Neural progenitor cell (in vitro differentiated cells): ENCODE results near the gene PHACTR1. TPM values are rescaled to one million over a fixed set of nuclear protein-coding genes. Genes with fewer than 3 reads are reported as not detected.

Experiments
- DNase-seq: peaks from one replicate; pipeline ENCODE4 v3.0.0-alpha.2; 2016; ENCODE audit warnings: low spot score
- H2AFZ ChIP-seq: fragments of 200-600 bp; sonication (generic); replicated peaks from 2 replicates; pipeline ENCODE4 v1.6.1; 2016; ENCODE audit warnings: antibody characterized with exemption
- H3F3A ChIP-seq: fragments of 200-600 bp; sonication (generic); 2 replicates; pipeline ENCODE4 v1.6.1; 2016; ENCODE audit warnings: antibody characterized with exemption, low read depth
- H3K27ac ChIP-seq: fragments of 200-600 bp; sonication (generic); 2 replicates; pipeline ENCODE4 v1.5.1; 2016; ENCODE audit warnings: mild to moderate bottlenecking
- H3K27me3 ChIP-seq: fragments of 200-600 bp; sonication (generic); 2 replicates; pipeline ENCODE4 v1.6.1; 2016; ENCODE audit warnings: mild to moderate bottlenecking, moderate library complexity
- H3K36me3 ChIP-seq: fragments of 200-600 bp; sonication (generic); 2 replicates; pipeline ENCODE4 v1.5.1; 2016
- H3K4me1 ChIP-seq: fragments of 200-600 bp; sonication (generic); 2 replicates; pipeline ENCODE4 v1.6.1; 2016; ENCODE audit warnings: mixed run types
- H3K4me2 ChIP-seq: fragments of 200-600 bp; sonication (generic); 2 replicates; pipeline ENCODE4 v1.6.1; 2016
- H3K4me3 ChIP-seq: fragments of 200-600 bp; sonication (generic); 2 replicates; pipeline ENCODE4 v1.5.1; 2016
- H3K79me2 ChIP-seq: fragments of 200-600 bp; sonication (generic); 2 replicates; pipeline ENCODE4 v1.6.1; 2016; ENCODE audit warnings: low read depth
- H3K9ac ChIP-seq: fragments of 200-600 bp; sonication (generic); 2 replicates; pipeline ENCODE4 v1.6.1; 2016
- H3K9me3 ChIP-seq: fragments of 200-600 bp; sonication (generic); 2 replicates; pipeline ENCODE4 v1.5.1; 2016; ENCODE audit warnings: low read depth
- H4K20me1 ChIP-seq: fragments of 200-600 bp; sonication (generic); 2 replicates; pipeline ENCODE4 v1.6.1; 2016; ENCODE audit warnings: low read depth
- H3K27ac Mint-ChIP-seq: 3 replicates; pipeline ENCODE4 v1.8.0; 2021; ENCODE audit warnings: mixed read lengths
- H3K27me3 Mint-ChIP-seq: 2 replicates; pipeline ENCODE4 v1.8.0; 2022; ENCODE audit warnings: low read depth, mild to moderate bottlenecking, inconsistent platforms, moderate library complexity, mixed read lengths; ENCODE audit not compliant: insufficient read depth
- H3K36me3 Mint-ChIP-seq: 3 replicates; pipeline ENCODE4 v1.8.0; 2021; ENCODE audit warnings: mixed read lengths
- H3K4me1 Mint-ChIP-seq: 3 replicates; pipeline ENCODE4 v1.8.0; 2021; ENCODE audit warnings: mixed read lengths
- H3K4me3 Mint-ChIP-seq: 3 replicates; pipeline ENCODE4 v1.8.0; 2021; ENCODE audit warnings: mild to moderate bottlenecking, moderate library complexity, mixed read lengths
- H3K9me3 Mint-ChIP-seq: 3 replicates; pipeline ENCODE4 v1.8.0; 2020; ENCODE audit warnings: mixed read lengths
- EZH2 ChIP-seq: fragments of 200-600 bp; sonication (generic); IDR thresholded peaks from 2 replicates; pipeline ENCODE4 v1.6.1; 2017; ENCODE audit warnings: antibody characterized with exemption, mild to moderate bottlenecking, moderate library complexity
- EZH2phosphoT487 ChIP-seq: fragments of 200-600 bp; sonication (generic); IDR thresholded peaks from 2 replicates; pipeline ENCODE4 v1.6.1; 2017; ENCODE audit warnings: antibody characterized with exemption
- total RNA-seq: library from RNA; depleted of rRNA; stranded (reverse); fragments of >200 nt; gene quantifications from 2 replicates; pipeline ENCODE4 v1.2.3, GENCODE V29; 2015; ENCODE audit warnings: low replicate concordance
- TF ChIP-seq, protein P1 (sequence below): fragments of 200-600 bp; sonication (generic); IDR thresholded peaks from 2 replicates; pipeline ENCODE4 v1.5.1; 2017; ENCODE audit warnings: antibody characterized with exemption, mild to moderate bottlenecking

PHACTR1 gene
- total RNA-seq, 1 donor from 2014 or later = 2.4 TPM

GRCh38 chr6:13076575-13076974 lies 360.0 kb downstream of the PHACTR1 start:
- no peak for TF ChIP-seq EZH2
- no peak for TF ChIP-seq EZH2phosphoT487
- TF ChIP-seq, protein P1, sequence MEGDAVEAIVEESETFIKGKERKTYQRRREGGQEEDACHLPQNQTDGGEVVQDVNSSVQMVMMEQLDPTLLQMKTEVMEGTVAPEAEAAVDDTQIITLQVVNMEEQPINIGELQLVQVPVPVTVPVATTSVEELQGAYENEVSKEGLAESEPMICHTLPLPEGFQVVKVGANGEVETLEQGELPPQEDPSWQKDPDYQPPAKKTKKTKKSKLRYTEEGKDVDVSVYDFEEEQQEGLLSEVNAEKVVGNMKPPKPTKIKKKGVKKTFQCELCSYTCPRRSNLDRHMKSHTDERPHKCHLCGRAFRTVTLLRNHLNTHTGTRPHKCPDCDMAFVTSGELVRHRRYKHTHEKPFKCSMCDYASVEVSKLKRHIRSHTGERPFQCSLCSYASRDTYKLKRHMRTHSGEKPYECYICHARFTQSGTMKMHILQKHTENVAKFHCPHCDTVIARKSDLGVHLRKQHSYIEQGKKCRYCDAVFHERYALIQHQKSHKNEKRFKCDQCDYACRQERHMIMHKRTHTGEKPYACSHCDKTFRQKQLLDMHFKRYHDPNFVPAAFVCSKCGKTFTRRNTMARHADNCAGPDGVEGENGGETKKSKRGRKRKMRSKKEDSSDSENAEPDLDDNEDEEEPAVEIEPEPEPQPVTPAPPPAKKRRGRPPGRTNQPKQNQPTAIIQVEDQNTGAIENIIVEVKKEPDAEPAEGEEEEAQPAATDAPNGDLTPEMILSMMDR = no peak
- Mint-ChIP-seq H3K4me3 (no peak overlapping the region), H3K27ac (peak overlapping the region; percentile 17), H3K9me3 (no peaks in the 10 kb centered on the region), H3K27me3 (no peaks in the 10 kb centered on the region), H3K4me1 (peaks cover 13% of the 10 kb centered on the region), H3K36me3 (no peaks in the 10 kb centered on the region)
- no peak overlapping the region for H2AFZ ChIP-seq
- H3K79me2 ChIP-seq = no peaks in the 10 kb centered on the region
- H4K20me1 ChIP-seq = no peaks in the 10 kb centered on the region
- no peaks in the 10 kb centered on the region for H3K36me3 ChIP-seq
- no peak overlapping the region for H3K4me3 ChIP-seq
- H3K4me1 ChIP-seq = peaks cover 13% of the 10 kb centered on the region
- H3F3A ChIP-seq = no peaks in the 10 kb centered on the region
- H3K27ac ChIP-seq = no peak overlapping the region
- no peak overlapping the region for H3K9ac ChIP-seq
- H3K9me3 ChIP-seq = no peaks in the 10 kb centered on the region
- peak overlapping the region; percentile 36 for H3K4me2 ChIP-seq
- DNase-seq = peak; percentile 12
- no peaks in the 10 kb centered on the region for H3K27me3 ChIP-seq

- no peaks in the 10 kb centered on the region for H3F3A ChIP-seq
- peaks cover 13% of the 10 kb centered on the region for H3K4me1 ChIP-seq
- TF ChIP-seq EZH2phosphoT487 (no peak), EZH2 (no peak)
- TF ChIP-seq, protein P1 = no peak
- H3K4me3 Mint-ChIP-seq = no peak overlapping the region
- no peaks in the 10 kb centered on the region for H3K9me3 Mint-ChIP-seq
- no peaks in the 10 kb centered on the region for H3K27me3 Mint-ChIP-seq
- no peak overlapping the region for H2AFZ ChIP-seq
- no peaks in the 10 kb centered on the region for H3K9me3 ChIP-seq
- no peaks in the 10 kb centered on the region for H4K20me1 ChIP-seq
- H3K79me2 ChIP-seq = no peaks in the 10 kb centered on the region
- no peak for DNase-seq
- H3K36me3 ChIP-seq = no peaks in the 10 kb centered on the region
- H3K4me3 ChIP-seq = no peak overlapping the region
- no peaks in the 10 kb centered on the region for H3K27me3 ChIP-seq
- H3K9ac ChIP-seq = no peak overlapping the region
- no peaks in the 10 kb centered on the region for H3K36me3 Mint-ChIP-seq
- H3K27ac Mint-ChIP-seq = no peak overlapping the region
- no peak overlapping the region for H3K27ac ChIP-seq
- H3K4me1 Mint-ChIP-seq = peaks cover 13% of the 10 kb centered on the region
- H3K4me2 ChIP-seq = no peak overlapping the region
Measured at GRCh38 chr6:13077117-13077516, 360.6 kb downstream of the PHACTR1 start.

DNA sequence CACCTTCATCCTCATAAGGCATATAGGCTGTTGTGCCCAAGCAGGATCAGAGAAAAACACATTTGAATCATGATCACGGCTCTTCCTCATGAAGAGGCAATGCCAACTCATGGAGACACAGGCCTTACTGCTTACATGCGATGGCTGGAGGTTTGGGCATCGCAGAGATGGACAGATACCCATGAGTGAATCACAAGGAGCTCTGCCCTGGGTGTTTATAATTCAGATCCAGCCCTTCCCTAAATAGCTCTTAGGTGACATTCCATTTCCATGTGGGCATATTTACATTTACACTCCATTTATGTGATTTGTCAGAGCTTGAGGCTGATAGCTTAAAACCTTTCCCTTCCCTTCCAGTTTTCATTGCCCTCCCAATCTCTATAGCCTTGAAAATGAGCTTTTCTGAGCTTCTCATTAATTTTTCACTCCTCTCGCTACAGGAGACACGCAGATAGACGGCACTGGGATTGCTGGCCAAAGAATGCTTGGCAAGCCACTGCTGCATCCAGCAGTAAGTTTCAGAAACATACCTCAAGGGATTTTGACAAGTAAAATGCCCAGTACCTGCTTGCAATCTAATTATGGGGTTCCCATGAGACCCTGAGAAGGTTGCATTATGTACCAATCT lies 362.6 kb downstream of the PHACTR1 start:
- H3K79me2 ChIP-seq = no peaks in the 10 kb centered on the region
- Mint-ChIP-seq H3K27ac (no peak overlapping the region), H3K4me3 (no peak overlapping the region)

More for the DNA sequence above, 362.6 kb downstream of the PHACTR1 start:
- no peak overlapping the region for H3K9ac ChIP-seq
- H3K4me2 ChIP-seq = no peak overlapping the region
- Mint-ChIP-seq H3K4me1 (peaks cover 13% of the 10 kb centered on the region), H3K27me3 (no peaks in the 10 kb centered on the region), H3K9me3 (no peaks in the 10 kb centered on the region), H3K36me3 (no peaks in the 10 kb centered on the region)
- H3K4me3 ChIP-seq = no peak overlapping the region
- H3K4me1 ChIP-seq = peaks cover 13% of the 10 kb centered on the region
- H3F3A ChIP-seq = no peaks in the 10 kb centered on the region
- TF ChIP-seq, protein P1 = no peak
- TF ChIP-seq EZH2 (no peak), EZH2phosphoT487 (no peak)
- H3K36me3 ChIP-seq = no peaks in the 10 kb centered on the region
- H2AFZ ChIP-seq = no peak overlapping the region
- H3K9me3 ChIP-seq = no peaks in the 10 kb centered on the region
- DNase-seq = no peak
- H4K20me1 ChIP-seq = no peaks in the 10 kb centered on the region
- H3K27me3 ChIP-seq = no peaks in the 10 kb centered on the region
- no peak overlapping the region for H3K27ac ChIP-seq
